HG03196 (cell line): ENCODE measurements around the gene MAP2K4.

Experiments used
- ATAC-seq: cut with Tn5 transposase; IDR thresholded peaks from one replicate; pipeline ENCODE4 v1.9.1; 2021; ENCODE audit not compliant: unreplicated experiment

Gene MAP2K4

GRCh38 chr17:12037970-12038369 lies 17.3 kb downstream of the MAP2K4 start:
- ATAC-seq = no peak

GRCh38 chr17:12040478-12040877 lies 19.8 kb downstream of the MAP2K4 start:
- no peak for ATAC-seq

GRCh38 chr17:12041312-12041711 lies 20.6 kb downstream of the MAP2K4 start:
- no peak for ATAC-seq

- no peak for ATAC-seq
Measured at GRCh38 chr17:12043702-12044101, 23.0 kb downstream of the MAP2K4 start.

- ATAC-seq = no peak
Measured at GRCh38 chr17:12046786-12047185, 26.1 kb downstream of the MAP2K4 start.

GRCh38 chr17:12047681-12048376 lies 27.2 kb downstream of the MAP2K4 start:
- no peak for ATAC-seq

GRCh38 chr17:12048843-12049473 lies 28.3 kb downstream of the MAP2K4 start:
- ATAC-seq = no peak

GRCh38 chr17:12050646-12051225 lies 30.1 kb downstream of the MAP2K4 start:
- ATAC-seq = no peak

GRCh38 chr17:12053552-12053951 lies 32.9 kb downstream of the MAP2K4 start:
- no peak for ATAC-seq

- ATAC-seq = no peak
Measured at GRCh38 chr17:12055889-12056288, 35.2 kb downstream of the MAP2K4 start.

- no peak for ATAC-seq
Measured at GRCh38 chr17:12057520-12057919, 36.8 kb downstream of the MAP2K4 start.

- ATAC-seq = no peak
Measured at GRCh38 chr17:12058535-12058934, 37.9 kb downstream of the MAP2K4 start.

- no peak for ATAC-seq
Measured at GRCh38 chr17:12062249-12062648, 41.6 kb downstream of the MAP2K4 start.

- no peak for ATAC-seq
Measured at GRCh38 chr17:12064395-12064794, 43.7 kb downstream of the MAP2K4 start.

- ATAC-seq = no peak
Measured at GRCh38 chr17:12067485-12067884, 46.8 kb downstream of the MAP2K4 start.

GRCh38 chr17:12068946-12069345 lies 48.3 kb downstream of the MAP2K4 start:
- no peak for ATAC-seq

GRCh38 chr17:12070561-12070960 lies 49.9 kb downstream of the MAP2K4 start:
- no peak for ATAC-seq

GRCh38 chr17:12074346-12074745 lies 53.7 kb downstream of the MAP2K4 start:
- ATAC-seq = no peak

- no peak for ATAC-seq
Measured at GRCh38 chr17:12077773-12078172, 57.1 kb downstream of the MAP2K4 start.

- no peak for ATAC-seq
Measured at GRCh38 chr17:12078791-12079190, 58.1 kb downstream of the MAP2K4 start.

- ATAC-seq = no peak
Measured at GRCh38 chr17:12081720-12082119, 61.0 kb downstream of the MAP2K4 start.
